Stomach (tissue), 4 donors: ENCODE data around the gene POLD2.

ENCODE experiments used
- EP300 ChIP-seq: sonication (generic); formaldehyde crosslinking; IDR thresholded peaks from one replicate; pipeline ENCODE4 v1.6.1; 2017; ENCODE audit warnings: antibody characterized with exemption
- POLR2A ChIP-seq, 4 donors: fragments of 450-650 bp; IDR thresholded peaks; one replicate each; pipeline ENCODE4 v1.6.1; 2016; ENCODE audit warnings: antibody characterized with exemption in 4 of 4, control low read depth in 2 of 4, mild to moderate bottlenecking in 1 of 4, moderate library complexity in 1 of 4
- POLR2AphosphoS5 ChIP-seq, 3 donors: sonication (generic); formaldehyde crosslinking; IDR thresholded peaks; one replicate each; pipeline ENCODE4 v1.6.1; 2016; ENCODE audit warnings: antibody characterized with exemption in 3 of 3

DNA sequence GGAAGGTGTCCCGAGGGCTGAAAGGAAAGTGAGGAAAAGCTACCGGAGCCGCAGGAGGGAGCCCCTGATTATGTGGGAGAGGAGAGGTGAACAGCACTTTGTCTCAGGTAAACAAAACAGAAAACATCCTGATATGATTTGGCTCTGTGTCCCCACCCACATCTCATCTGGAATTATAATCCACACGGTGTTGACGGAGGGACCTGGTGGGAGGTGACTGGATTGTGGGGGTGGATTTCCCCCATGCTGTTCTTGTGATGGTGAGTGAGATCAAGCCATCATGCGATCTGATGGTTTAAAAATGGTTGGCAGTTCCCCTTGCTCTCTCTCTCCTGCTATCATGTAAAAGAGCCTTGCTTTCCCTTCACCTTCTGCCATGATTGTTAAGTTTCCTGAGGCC lies 3.0 kb downstream of the POLD2 start:
- TF ChIP-seq EP300 (no peak), POLR2AphosphoS5 (IDR thresholded peaks at IDR 0.05) (no peak), POLR2A (IDR thresholded peaks at IDR 0.05) (no peak)
